WTC11 (cell line): Measurements from ENCODE around the gene VCPKMT.

ENCODE experiments used
- FOXJ3 ChIP-seq: sonication (generic); formaldehyde crosslinking; IDR thresholded peaks from 2 replicates; pipeline ENCODE4 v1.9.0; 2021; ENCODE audit warnings: missing genetic modification reagents, mild to moderate bottlenecking, borderline replicate concordance
- FOXK1 ChIP-seq: sonication (generic); formaldehyde crosslinking; IDR thresholded peaks from 2 replicates; pipeline ENCODE4 v1.8.0; 2022; ENCODE audit warnings: mild to moderate bottlenecking, moderate library complexity, missing genetic modification reagents
- JUN ChIP-seq: sonication (generic); formaldehyde crosslinking; IDR thresholded peaks from 2 replicates; pipeline ENCODE4 v1.8.0; 2023; ENCODE audit warnings: mild to moderate bottlenecking, missing genetic modification reagents
- NFE2L1 ChIP-seq: sonication (generic); formaldehyde crosslinking; IDR thresholded peaks from 2 replicates; pipeline ENCODE4 v1.8.1; 2023; ENCODE audit warnings: missing genetic modification reagents
- ZNF121 ChIP-seq: sonication (generic); formaldehyde crosslinking; IDR thresholded peaks from 2 replicates; pipeline ENCODE4 v1.8.0; 2023; ENCODE audit warnings: missing genetic modification reagents
- ZNF416 ChIP-seq: fragments of 250-450 bp; sonication (Bioruptor Pico); IDR thresholded peaks from 2 replicates; pipeline ENCODE4 v1.9.0; 2021; ENCODE audit warnings: mild to moderate bottlenecking, inconsistent platforms
- TF ChIP-seq, protein P1 (sequence below): fragments of 200-600 bp; IDR thresholded peaks from 2 replicates; pipeline ENCODE4 v1.8.0; 2022; ENCODE audit warnings: antibody characterized with exemption
- TF ChIP-seq, protein P2 (sequence below): sonication (generic); formaldehyde crosslinking; IDR thresholded peaks from 2 replicates; pipeline ENCODE4 v1.8.0; 2022; ENCODE audit warnings: mild to moderate bottlenecking, missing genetic modification reagents
- TF ChIP-seq, protein P3 (sequence below): sonication (generic); formaldehyde crosslinking; IDR thresholded peaks from 2 replicates; pipeline ENCODE4 v1.8.1; 2023; ENCODE audit warnings: mild to moderate bottlenecking, missing genetic modification reagents

DNA sequence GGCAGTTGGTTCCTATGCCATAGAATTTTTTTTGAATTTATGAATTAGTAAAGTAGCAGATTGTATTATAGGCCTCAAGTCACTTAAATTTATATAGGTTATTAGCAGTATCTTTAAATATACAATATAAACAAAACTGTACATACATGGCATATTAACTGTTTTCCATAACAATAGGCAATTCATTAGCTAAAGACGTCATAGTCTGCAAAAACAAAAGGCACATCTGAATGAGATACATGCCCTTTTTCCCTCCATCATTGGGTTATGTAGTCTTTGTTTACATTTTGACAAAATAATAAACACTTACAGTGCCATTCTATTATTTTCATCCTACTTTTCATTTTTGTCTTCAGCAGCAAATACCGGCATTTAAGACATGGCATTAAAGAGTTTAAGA, 1.1 kb upstream of the VCPKMT start:
- TF ChIP-seq, protein P1, sequence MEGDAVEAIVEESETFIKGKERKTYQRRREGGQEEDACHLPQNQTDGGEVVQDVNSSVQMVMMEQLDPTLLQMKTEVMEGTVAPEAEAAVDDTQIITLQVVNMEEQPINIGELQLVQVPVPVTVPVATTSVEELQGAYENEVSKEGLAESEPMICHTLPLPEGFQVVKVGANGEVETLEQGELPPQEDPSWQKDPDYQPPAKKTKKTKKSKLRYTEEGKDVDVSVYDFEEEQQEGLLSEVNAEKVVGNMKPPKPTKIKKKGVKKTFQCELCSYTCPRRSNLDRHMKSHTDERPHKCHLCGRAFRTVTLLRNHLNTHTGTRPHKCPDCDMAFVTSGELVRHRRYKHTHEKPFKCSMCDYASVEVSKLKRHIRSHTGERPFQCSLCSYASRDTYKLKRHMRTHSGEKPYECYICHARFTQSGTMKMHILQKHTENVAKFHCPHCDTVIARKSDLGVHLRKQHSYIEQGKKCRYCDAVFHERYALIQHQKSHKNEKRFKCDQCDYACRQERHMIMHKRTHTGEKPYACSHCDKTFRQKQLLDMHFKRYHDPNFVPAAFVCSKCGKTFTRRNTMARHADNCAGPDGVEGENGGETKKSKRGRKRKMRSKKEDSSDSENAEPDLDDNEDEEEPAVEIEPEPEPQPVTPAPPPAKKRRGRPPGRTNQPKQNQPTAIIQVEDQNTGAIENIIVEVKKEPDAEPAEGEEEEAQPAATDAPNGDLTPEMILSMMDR: no peak
- TF ChIP-seq NFE2L1 (CRISPR knock-in tag) (no peak), FOXK1 (no peak), ZNF416 (no peak), FOXJ3 (no peak), JUN (CRISPR knock-in tag) (no peak), ZNF121 (no peak)
- TF ChIP-seq, protein P2, sequence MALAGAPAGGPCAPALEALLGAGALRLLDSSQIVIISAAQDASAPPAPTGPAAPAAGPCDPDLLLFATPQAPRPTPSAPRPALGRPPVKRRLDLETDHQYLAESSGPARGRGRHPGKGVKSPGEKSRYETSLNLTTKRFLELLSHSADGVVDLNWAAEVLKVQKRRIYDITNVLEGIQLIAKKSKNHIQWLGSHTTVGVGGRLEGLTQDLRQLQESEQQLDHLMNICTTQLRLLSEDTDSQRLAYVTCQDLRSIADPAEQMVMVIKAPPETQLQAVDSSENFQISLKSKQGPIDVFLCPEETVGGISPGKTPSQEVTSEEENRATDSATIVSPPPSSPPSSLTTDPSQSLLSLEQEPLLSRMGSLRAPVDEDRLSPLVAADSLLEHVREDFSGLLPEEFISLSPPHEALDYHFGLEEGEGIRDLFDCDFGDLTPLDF: no peak
- TF ChIP-seq, protein P3, sequence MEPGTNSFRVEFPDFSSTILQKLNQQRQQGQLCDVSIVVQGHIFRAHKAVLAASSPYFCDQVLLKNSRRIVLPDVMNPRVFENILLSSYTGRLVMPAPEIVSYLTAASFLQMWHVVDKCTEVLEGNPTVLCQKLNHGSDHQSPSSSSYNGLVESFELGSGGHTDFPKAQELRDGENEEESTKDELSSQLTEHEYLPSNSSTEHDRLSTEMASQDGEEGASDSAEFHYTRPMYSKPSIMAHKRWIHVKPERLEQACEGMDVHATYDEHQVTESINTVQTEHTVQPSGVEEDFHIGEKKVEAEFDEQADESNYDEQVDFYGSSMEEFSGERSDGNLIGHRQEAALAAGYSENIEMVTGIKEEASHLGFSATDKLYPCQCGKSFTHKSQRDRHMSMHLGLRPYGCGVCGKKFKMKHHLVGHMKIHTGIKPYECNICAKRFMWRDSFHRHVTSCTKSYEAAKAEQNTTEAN (CRISPR knock-in tag): no peak
